Calu3 (cell line): ENCODE measurements around the gene ASGR1. TPM values are rescaled to one million over a fixed set of nuclear protein-coding genes. Genes with fewer than 3 reads are reported as not detected.

Experiments
- BruUV-seq: library from RNA; stranded (reverse); fragments of 400-500 nt; replicated peaks from 2 replicates; lab custom pipeline; 2021; lab: Mats Ljungman, UMichigan
- CTCF ChIA-PET: fragments of 300-600 bp; sonication (Branson Sonifier 250); formaldehyde crosslinking; loops from one replicate; lab custom pipeline; 2022; ENCODE audit warnings: antibody characterized with exemption; lab: Charles Lee
- DNase-seq: peaks from one replicate; pipeline ENCODE4 v3.0.0; 2022
- H3K27ac Mint-ChIP-seq: one replicate; pipeline ENCODE4 v1.8.0; 2022; ENCODE audit warnings: mixed read lengths; ENCODE audit not compliant: unreplicated experiment
- H3K27me3 Mint-ChIP-seq: one replicate; pipeline ENCODE4 v1.8.0; 2022; ENCODE audit warnings: mixed read lengths; ENCODE audit not compliant: unreplicated experiment
- H3K36me3 Mint-ChIP-seq: one replicate; pipeline ENCODE4 v1.8.0; 2022; ENCODE audit warnings: mild to moderate bottlenecking, moderate library complexity, mixed read lengths; ENCODE audit not compliant: insufficient read depth, unreplicated experiment
- H3K4me1 Mint-ChIP-seq: one replicate; pipeline ENCODE4 v1.8.0; 2022; ENCODE audit warnings: mild to moderate bottlenecking, low read depth, mixed read lengths; ENCODE audit not compliant: unreplicated experiment
- H3K4me3 Mint-ChIP-seq: one replicate; pipeline ENCODE4 v1.8.0; 2022; ENCODE audit warnings: mild to moderate bottlenecking, low read depth, moderate library complexity, mixed read lengths; ENCODE audit not compliant: unreplicated experiment
- H3K9me3 Mint-ChIP-seq: one replicate; pipeline ENCODE4 v1.8.0; 2022; ENCODE audit warnings: low read depth, mixed read lengths; ENCODE audit not compliant: unreplicated experiment
- intact Hi-C: fragments of 100-400 bp; cut with micrococcal nuclease; formaldehyde crosslinking; loops from one replicate; pipeline ENCODE4 v1.10.0; 2022; ENCODE audit not compliant: unreplicated experiment
- total RNA-seq: library from RNA; stranded (reverse); gene quantifications from 2 replicates; pipeline ENCODE4 v1.2.3, GENCODE V29; 2022
- TF ChIP-seq, protein P1 (sequence below): fragments of 200-600 bp; IDR thresholded peaks from one replicate; pipeline ENCODE4 v1.8.0; 2022; ENCODE audit warnings: antibody characterized with exemption; ENCODE audit not compliant: unreplicated experiment

ASGR1 gene
- total RNA-seq, 1 experiment from 2014 or later = 0.26 TPM

DNA sequence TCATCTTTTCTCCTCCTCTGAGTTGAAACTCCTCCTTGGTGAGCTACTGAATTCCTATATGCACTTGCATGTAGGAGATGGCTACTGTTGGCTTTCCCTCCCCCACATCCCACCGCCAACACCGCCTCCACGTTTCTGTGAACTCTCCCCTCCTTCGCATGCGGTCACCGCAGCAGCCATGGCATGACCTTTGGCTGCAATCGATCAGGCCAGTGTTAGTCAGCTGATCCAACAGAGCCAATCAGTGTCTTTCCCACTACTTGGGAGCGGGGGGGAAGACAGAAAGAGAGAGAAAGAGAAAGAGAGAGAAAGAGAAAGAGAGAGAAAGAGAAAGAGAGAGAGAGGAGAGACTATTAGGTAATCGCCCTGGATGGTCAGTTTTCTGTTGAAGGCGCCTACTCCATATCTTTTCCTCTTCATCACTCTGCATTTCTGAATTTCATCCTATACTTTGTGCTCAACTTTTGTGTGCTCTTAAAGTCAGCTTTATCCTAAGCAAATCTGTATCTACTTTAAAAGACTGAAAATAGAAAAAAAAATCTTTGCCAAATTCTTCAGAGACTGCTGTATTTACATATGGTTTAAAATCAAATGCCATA lies 22.7 kb downstream of the ASGR1 start:
- Mint-ChIP-seq H3K27ac (no peak overlapping the region), H3K27me3 (no peaks in the 10 kb centered on the region), H3K9me3 (no peaks in the 10 kb centered on the region), H3K36me3 (no peaks in the 10 kb centered on the region), H3K4me3 (no peak overlapping the region), H3K4me1 (peaks cover 10% of the 10 kb centered on the region)
- intact Hi-C loops = no loop called here
- CTCF ChIA-PET = no interaction called here
- peak; percentile 45 for DNase-seq
- no TSS peak for BruUV-seq
- TF ChIP-seq, protein P1, sequence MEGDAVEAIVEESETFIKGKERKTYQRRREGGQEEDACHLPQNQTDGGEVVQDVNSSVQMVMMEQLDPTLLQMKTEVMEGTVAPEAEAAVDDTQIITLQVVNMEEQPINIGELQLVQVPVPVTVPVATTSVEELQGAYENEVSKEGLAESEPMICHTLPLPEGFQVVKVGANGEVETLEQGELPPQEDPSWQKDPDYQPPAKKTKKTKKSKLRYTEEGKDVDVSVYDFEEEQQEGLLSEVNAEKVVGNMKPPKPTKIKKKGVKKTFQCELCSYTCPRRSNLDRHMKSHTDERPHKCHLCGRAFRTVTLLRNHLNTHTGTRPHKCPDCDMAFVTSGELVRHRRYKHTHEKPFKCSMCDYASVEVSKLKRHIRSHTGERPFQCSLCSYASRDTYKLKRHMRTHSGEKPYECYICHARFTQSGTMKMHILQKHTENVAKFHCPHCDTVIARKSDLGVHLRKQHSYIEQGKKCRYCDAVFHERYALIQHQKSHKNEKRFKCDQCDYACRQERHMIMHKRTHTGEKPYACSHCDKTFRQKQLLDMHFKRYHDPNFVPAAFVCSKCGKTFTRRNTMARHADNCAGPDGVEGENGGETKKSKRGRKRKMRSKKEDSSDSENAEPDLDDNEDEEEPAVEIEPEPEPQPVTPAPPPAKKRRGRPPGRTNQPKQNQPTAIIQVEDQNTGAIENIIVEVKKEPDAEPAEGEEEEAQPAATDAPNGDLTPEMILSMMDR = no peak

- Mint-ChIP-seq H3K4me1 (no peaks in the 10 kb centered on the region), H3K36me3 (peaks cover 4% of the 10 kb centered on the region), H3K4me3 (no peak overlapping the region), H3K9me3 (no peaks in the 10 kb centered on the region), H3K27me3 (no peaks in the 10 kb centered on the region), H3K27ac (no peak overlapping the region)
- TF ChIP-seq, protein P1 = no peak
- intact Hi-C loops = no loop called here
- BruUV-seq = no TSS peak
- CTCF ChIA-PET = interaction anchor here (0.7 to 1.2 kb wide), 2 partner anchors 89 to 112 kb away, joined by 3 read pairs; partner anchors contain the start of gene SLC16A13
- DNase-seq = no peak
Measured at GRCh38 chr17:7147772-7148171, 31.4 kb downstream of the ASGR1 start.

DNA sequence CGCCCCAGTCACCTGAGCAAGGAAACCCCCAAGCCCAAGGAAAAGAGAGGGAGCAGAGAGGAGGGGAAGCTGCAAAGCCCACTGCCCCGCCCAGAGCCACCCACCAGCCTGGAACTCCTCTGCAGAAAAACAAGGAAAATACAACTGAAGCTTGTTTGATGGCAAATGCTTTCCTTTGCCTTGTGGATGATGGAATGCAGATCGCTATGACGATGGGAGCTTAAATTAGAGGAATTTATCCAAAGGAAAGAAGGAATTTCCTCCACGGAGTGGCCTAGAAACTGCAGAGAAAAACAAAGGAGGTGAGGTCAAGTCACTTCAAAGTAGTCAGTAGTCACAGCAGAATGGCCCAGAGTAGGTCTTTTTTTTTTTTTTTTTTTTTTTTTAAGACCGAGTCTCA lies 33.1 kb downstream of the ASGR1 start:
- Mint-ChIP-seq H3K4me3 (no peak overlapping the region), H3K4me1 (peaks cover 15% of the 10 kb centered on the region), H3K36me3 (peaks cover 10% of the 10 kb centered on the region), H3K27me3 (no peaks in the 10 kb centered on the region), H3K9me3 (no peaks in the 10 kb centered on the region), H3K27ac (no peak overlapping the region)
- TF ChIP-seq, protein P1 = no peak
- CTCF ChIA-PET = interaction anchor here (0.7 kb wide), 2 partner anchors 204 to 790 kb away, joined by 5 to 9 read pairs; no protein-coding TSS in a partner anchor
- DNase-seq = no peak
- BruUV-seq = no TSS peak
- intact Hi-C loops = no loop called here

DNA sequence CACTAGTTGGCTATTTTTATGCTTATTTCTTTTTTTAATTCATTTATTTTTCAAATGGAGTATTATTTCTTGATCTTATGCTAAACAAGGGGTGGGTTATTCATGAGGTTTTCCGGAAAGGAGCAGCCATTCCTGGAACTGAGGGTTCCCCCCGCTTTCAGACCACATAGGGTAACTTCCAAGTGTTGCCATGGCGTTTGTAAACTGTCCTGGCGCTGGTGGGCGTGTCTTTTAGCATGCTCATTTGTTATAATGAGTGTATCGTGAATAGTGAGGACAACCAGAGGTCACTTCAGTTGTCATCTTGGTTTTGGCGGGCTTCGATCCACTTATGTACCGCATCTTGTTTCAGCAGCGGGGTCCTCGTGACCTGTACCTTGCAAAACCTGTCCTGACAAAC lies 35.0 kb downstream of the ASGR1 start:
- Mint-ChIP-seq H3K9me3 (no peaks in the 10 kb centered on the region), H3K4me3 (no peak overlapping the region), H3K36me3 (peaks cover 10% of the 10 kb centered on the region), H3K27me3 (no peaks in the 10 kb centered on the region), H3K27ac (no peak overlapping the region), H3K4me1 (peaks cover 18% of the 10 kb centered on the region)
- BruUV-seq = no TSS peak
- CTCF ChIA-PET = no interaction called here
- TF ChIP-seq, protein P1 = no peak
- intact Hi-C loops = no loop called here
- no peak for DNase-seq
